ENCODE measurements around the gene WDR36.

GRCh38 chr5:111133436-111133751 lies 41.2 kb downstream of the WDR36 start:
- TF ChIP-seq CTCF (IDR thresholded peaks at IDR 0.05) (no peak), ZFX (IDR thresholded peaks at IDR 0.05; ENCODE audit: borderline replicate concordance) (no peak)
